Gastrocnemius medialis (tissue), 4 donors: ENCODE data around the gene MAD1L1.

Experiments
- POLR2A ChIP-seq, 2 donors: fragments of 450-650 bp; IDR thresholded peaks; one replicate each; pipeline ENCODE4 v1.6.1; 2017; ENCODE audit warnings: antibody characterized with exemption in 2 of 2, mild to moderate bottlenecking in 2 of 2, moderate library complexity in 2 of 2
- TF ChIP-seq, protein P1 (sequence below), 5 experiments: fragments of 450-650 bp in 3 of 5; fragments of 200-600 bp in 2 of 5; sonication (generic) in 2 of 5; IDR thresholded peaks in 4 of 5; conservative IDR thresholded peaks in 1 of 5; 1 replicate in 4 of 5; 2 replicates in 1 of 5; pipeline ENCODE4 v1.5.1; 2016 to 2019; ENCODE audit warnings: antibody characterized with exemption in 5 of 5, mild to moderate bottlenecking in 3 of 5, moderate library complexity in 3 of 5

DNA sequence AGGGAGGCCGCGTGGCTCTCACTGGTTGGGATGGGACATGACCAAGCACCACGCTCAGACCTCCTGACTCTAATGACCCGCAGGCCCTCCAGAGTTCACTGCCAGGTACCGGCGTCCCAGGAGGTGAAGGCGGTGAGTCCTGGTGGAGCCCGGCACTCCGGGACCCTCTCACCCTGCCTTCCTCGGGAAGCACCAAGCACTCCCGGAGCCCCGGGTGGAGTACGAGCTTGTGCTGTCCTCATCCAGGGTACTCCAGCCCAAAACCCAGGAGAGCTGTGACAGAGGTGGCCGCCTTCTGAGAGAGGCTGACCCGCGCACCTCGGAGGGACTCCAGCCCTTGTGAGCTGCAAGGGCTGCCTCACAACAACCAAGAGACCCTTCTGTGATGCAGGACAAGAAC is 9.4 kb downstream of the MAD1L1 start:
- TF ChIP-seq, protein P1, sequence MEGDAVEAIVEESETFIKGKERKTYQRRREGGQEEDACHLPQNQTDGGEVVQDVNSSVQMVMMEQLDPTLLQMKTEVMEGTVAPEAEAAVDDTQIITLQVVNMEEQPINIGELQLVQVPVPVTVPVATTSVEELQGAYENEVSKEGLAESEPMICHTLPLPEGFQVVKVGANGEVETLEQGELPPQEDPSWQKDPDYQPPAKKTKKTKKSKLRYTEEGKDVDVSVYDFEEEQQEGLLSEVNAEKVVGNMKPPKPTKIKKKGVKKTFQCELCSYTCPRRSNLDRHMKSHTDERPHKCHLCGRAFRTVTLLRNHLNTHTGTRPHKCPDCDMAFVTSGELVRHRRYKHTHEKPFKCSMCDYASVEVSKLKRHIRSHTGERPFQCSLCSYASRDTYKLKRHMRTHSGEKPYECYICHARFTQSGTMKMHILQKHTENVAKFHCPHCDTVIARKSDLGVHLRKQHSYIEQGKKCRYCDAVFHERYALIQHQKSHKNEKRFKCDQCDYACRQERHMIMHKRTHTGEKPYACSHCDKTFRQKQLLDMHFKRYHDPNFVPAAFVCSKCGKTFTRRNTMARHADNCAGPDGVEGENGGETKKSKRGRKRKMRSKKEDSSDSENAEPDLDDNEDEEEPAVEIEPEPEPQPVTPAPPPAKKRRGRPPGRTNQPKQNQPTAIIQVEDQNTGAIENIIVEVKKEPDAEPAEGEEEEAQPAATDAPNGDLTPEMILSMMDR (IDR thresholded peaks at IDR 0.05 in 4 of 5, conservative IDR thresholded peaks at IDR 0.05 in 1 of 5) = no peak
- TF ChIP-seq POLR2A (IDR thresholded peaks at IDR 0.05) = no peak
